Lower lobe of right lung (tissue), 2 donors: Measurements from ENCODE around the gene RMI2. TPM values are rescaled to one million over a fixed set of nuclear protein-coding genes. Genes with fewer than 3 reads are reported as not detected.
A peak's percentile ranks its signal among the peaks of the same experiment; 100 is the strongest.

Source experiments
- ATAC-seq, 2 donors: fragments of 200-7000 bp; cut with Tn5 transposase; one replicate each; pipeline ENCODE4 v1.9.1; 2020 to 2022; ENCODE audit warnings: mild to moderate bottlenecking in 2 of 2, moderate library complexity in 2 of 2
- DNase-seq: peaks from one replicate; pipeline ENCODE4 v3.0.0-alpha.2; 2020
- H3K27ac ChIP-seq: fragments of 200-600 bp; one replicate; pipeline ENCODE4 v1.8.0; 2022
- H3K27me3 ChIP-seq: fragments of 200-600 bp; one replicate; pipeline ENCODE4 v1.8.0; 2022; ENCODE audit warnings: low read depth
- H3K36me3 ChIP-seq: fragments of 200-600 bp; one replicate; pipeline ENCODE4 v1.8.0; 2022; ENCODE audit warnings: mild to moderate bottlenecking
- H3K4me1 ChIP-seq: fragments of 200-600 bp; one replicate; pipeline ENCODE4 v1.8.0; 2022
- H3K4me3 ChIP-seq: fragments of 200-600 bp; one replicate; pipeline ENCODE4 v1.8.0; 2022; ENCODE audit warnings: mild to moderate bottlenecking
- H3K9me3 ChIP-seq: fragments of 200-600 bp; one replicate; pipeline ENCODE4 v1.8.0; 2022
- intact Hi-C: fragments of 100-400 bp; cut with DNase I; formaldehyde crosslinking; loops from one replicate; pipeline ENCODE4 v1.11.0; 2022
- total RNA-seq: library from RNA; stranded (reverse); fragmentation: NEBNext Ultra II Directional; extraction: Animal tissue kit (Norgen Biotek cat#: 25700); gene quantifications from one replicate; pipeline ENCODE4 v1.2.1, GENCODE V29; 2021
- TF ChIP-seq, protein P1 (sequence below): fragments of 200-600 bp; IDR thresholded peaks from one replicate; pipeline ENCODE4 v1.8.0; 2022; ENCODE audit warnings: antibody characterized with exemption, mild to moderate bottlenecking
- donor health status: DM: no; HTN: yes; CAD: no; lungs with severe emphysema.

The RMI2 gene
- total RNA-seq, 1 donor from 2014 or later: 1.7 TPM

DNA sequence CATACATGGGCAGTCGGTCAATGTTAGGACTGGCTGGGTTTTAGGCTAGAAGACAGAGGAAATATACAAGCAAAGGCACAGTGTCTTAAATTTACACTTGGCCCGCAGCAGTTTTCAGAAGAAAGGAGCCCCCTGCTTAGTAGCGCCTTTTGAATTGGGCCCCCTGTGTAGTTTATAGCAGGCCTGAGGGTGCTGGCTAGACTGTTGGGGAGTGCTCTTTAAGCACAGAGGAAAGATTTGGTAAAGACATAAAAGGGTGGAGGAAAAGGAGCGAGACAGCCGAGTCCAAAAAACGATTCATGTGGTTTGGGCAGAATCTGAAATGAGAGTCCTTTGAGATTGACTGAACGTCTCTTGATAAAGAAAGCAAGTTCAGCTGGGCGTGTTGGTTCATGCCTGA, 10.6 kb downstream of the RMI2 start:
- Histone ChIP-seq H3K4me1 (peaks cover 35% of the 10 kb centered on the region), H3K36me3 (no peaks in the 10 kb centered on the region), H3K27ac (no peak overlapping the region), H3K27me3 (no peaks in the 10 kb centered on the region), H3K9me3 (no peaks in the 10 kb centered on the region), H3K4me3 (no peak overlapping the region)
- ATAC-seq (no peak), DNase-seq (no peak)
- intact Hi-C loops: no loop called here
- TF ChIP-seq, protein P1, sequence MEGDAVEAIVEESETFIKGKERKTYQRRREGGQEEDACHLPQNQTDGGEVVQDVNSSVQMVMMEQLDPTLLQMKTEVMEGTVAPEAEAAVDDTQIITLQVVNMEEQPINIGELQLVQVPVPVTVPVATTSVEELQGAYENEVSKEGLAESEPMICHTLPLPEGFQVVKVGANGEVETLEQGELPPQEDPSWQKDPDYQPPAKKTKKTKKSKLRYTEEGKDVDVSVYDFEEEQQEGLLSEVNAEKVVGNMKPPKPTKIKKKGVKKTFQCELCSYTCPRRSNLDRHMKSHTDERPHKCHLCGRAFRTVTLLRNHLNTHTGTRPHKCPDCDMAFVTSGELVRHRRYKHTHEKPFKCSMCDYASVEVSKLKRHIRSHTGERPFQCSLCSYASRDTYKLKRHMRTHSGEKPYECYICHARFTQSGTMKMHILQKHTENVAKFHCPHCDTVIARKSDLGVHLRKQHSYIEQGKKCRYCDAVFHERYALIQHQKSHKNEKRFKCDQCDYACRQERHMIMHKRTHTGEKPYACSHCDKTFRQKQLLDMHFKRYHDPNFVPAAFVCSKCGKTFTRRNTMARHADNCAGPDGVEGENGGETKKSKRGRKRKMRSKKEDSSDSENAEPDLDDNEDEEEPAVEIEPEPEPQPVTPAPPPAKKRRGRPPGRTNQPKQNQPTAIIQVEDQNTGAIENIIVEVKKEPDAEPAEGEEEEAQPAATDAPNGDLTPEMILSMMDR: no peak

GRCh38 chr16:11356573-11357331, 11.5 kb downstream of the RMI2 start:
- H3K27me3 ChIP-seq: no peaks in the 10 kb centered on the region
- no peaks in the 10 kb centered on the region for H3K9me3 ChIP-seq
- no peaks in the 10 kb centered on the region for H3K36me3 ChIP-seq
- no peak overlapping the region for H3K4me3 ChIP-seq
- peaks cover 44% of the 10 kb centered on the region for H3K4me1 ChIP-seq
- TF ChIP-seq, protein P1: peak; percentile 66
- no peak overlapping the region for H3K27ac ChIP-seq
- intact Hi-C loops: no loop called here
- DNase-seq: peak; percentile 83
- ATAC-seq: peak; percentile 87

- Histone ChIP-seq H3K4me3 (no peak overlapping the region), H3K9me3 (no peaks in the 10 kb centered on the region), H3K27me3 (no peaks in the 10 kb centered on the region), H3K4me1 (peaks cover 61% of the 10 kb centered on the region), H3K36me3 (no peaks in the 10 kb centered on the region), H3K27ac (no peak overlapping the region)
- DNase-seq (no peak), ATAC-seq (no peak)
- intact Hi-C loops: no loop called here
- TF ChIP-seq, protein P1: no peak
Measured at GRCh38 chr16:11358531-11358930, 13.3 kb downstream of the RMI2 start.

GRCh38 chr16:11359370-11359769, 14.1 kb downstream of the RMI2 start:
- ATAC-seq: peak; percentile 13 to 62
- H3K4me3 ChIP-seq: no peak overlapping the region
- intact Hi-C loops: no loop called here
- no peaks in the 10 kb centered on the region for H3K27me3 ChIP-seq
- peaks cover 63% of the 10 kb centered on the region for H3K4me1 ChIP-seq
- TF ChIP-seq, protein P1: no peak
- no peaks in the 10 kb centered on the region for H3K9me3 ChIP-seq
- no peaks in the 10 kb centered on the region for H3K36me3 ChIP-seq
- DNase-seq: no peak
- no peak overlapping the region for H3K27ac ChIP-seq

GRCh38 chr16:11360641-11361373, 15.5 kb downstream of the RMI2 start:
- Histone ChIP-seq H3K9me3 (no peaks in the 10 kb centered on the region), H3K27ac (no peak overlapping the region), H3K36me3 (no peaks in the 10 kb centered on the region), H3K4me3 (no peak overlapping the region), H3K4me1 (peaks cover 63% of the 10 kb centered on the region), H3K27me3 (no peaks in the 10 kb centered on the region)
- no peak for DNase-seq
- TF ChIP-seq, protein P1: no peak
- intact Hi-C loops: no loop called here
- ATAC-seq: no peak
